Fibroblast of the aortic adventitia (primary cell): ENCODE data around the gene PDCD2L. TPM values are rescaled to one million over a fixed set of nuclear protein-coding genes. Genes with fewer than 3 reads are reported as not detected.

Experiments
- DNase-seq: peaks from one replicate; pipeline ENCODE4 v3.0.0-alpha.2; 2010; ENCODE audit warnings: low read depth
- H3K4me3 ChIP-seq: 2 replicates; pipeline ENCODE4 v1.5.1; 2011; ENCODE audit warnings: low read depth, mild to moderate bottlenecking, control low read depth, low read length, moderate library complexity
- total RNA-seq: library from RNA; depleted of rRNA; stranded (reverse); fragments of >200 nt; gene quantifications from 2 replicates; pipeline ENCODE4 v1.2.3, GENCODE V29; 2012; ENCODE audit warnings: low replicate concordance
- TF ChIP-seq, protein P1 (sequence below): IDR thresholded peaks from 2 replicates; pipeline ENCODE4 v1.5.1; 2011; ENCODE audit warnings: mild to moderate bottlenecking, low read length, control low read depth, inconsistent platforms; ENCODE audit not compliant: insufficient read depth

Gene PDCD2L, protein sequence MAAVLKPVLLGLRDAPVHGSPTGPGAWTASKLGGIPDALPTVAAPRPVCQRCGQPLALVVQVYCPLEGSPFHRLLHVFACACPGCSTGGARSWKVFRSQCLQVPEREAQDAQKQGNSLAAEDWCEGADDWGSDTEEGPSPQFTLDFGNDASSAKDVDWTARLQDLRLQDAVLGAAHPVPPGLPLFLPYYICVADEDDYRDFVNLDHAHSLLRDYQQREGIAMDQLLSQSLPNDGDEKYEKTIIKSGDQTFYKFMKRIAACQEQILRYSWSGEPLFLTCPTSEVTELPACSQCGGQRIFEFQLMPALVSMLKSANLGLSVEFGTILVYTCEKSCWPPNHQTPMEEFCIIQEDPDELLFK
- 6.7 and 8.0 TPM in 2 replicates for total RNA-seq

DNA sequence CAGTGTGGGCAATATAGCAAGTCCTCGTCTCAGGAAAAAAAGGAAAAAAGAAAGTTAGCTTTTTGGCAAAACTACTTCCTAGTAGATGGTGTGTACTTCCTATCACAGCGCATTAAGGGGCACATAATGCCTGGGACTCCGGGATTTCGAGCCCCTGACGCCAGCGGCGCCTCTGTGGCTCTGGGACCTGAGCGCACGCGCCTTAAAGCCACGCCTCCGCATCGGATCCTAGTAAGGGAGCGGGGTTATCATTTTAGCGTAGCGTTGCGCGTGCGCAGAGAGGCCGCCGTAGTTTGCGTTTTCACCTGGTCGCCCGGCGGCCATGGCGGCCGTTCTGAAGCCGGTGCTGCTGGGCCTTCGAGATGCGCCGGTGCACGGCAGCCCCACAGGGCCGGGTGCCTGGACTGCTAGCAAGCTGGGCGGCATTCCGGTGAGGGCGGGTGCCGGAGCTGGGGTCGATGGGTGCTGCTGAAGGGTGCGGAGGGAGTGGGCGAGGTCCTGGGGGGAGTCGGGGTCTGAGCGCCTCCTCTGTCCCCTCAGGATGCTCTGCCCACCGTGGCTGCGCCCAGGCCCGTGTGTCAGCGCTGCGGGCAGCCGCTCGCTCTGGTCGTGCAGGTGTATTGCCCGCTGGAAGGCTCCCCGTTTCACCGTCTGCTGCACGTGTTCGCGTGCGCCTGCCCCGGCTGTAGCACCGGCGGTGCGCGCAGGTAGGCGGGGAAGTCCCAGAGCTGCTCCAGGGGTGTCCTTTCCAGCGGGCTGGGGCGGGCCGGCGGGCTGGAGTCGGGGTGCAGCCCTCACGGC, at the start of gene PDCD2L:
Gene PDCD2L, plus strand, starts transcription at position 291 of the 801 bp plus-strand sequence. Its CDS starts 32 bp downstream, at position 323.
- H3K4me3 ChIP-seq: peak within 1 kb of the TSS; percentile 93
- DNase-seq: peak; percentile 86
- TF ChIP-seq, protein P1, sequence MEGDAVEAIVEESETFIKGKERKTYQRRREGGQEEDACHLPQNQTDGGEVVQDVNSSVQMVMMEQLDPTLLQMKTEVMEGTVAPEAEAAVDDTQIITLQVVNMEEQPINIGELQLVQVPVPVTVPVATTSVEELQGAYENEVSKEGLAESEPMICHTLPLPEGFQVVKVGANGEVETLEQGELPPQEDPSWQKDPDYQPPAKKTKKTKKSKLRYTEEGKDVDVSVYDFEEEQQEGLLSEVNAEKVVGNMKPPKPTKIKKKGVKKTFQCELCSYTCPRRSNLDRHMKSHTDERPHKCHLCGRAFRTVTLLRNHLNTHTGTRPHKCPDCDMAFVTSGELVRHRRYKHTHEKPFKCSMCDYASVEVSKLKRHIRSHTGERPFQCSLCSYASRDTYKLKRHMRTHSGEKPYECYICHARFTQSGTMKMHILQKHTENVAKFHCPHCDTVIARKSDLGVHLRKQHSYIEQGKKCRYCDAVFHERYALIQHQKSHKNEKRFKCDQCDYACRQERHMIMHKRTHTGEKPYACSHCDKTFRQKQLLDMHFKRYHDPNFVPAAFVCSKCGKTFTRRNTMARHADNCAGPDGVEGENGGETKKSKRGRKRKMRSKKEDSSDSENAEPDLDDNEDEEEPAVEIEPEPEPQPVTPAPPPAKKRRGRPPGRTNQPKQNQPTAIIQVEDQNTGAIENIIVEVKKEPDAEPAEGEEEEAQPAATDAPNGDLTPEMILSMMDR: no peak

DNA sequence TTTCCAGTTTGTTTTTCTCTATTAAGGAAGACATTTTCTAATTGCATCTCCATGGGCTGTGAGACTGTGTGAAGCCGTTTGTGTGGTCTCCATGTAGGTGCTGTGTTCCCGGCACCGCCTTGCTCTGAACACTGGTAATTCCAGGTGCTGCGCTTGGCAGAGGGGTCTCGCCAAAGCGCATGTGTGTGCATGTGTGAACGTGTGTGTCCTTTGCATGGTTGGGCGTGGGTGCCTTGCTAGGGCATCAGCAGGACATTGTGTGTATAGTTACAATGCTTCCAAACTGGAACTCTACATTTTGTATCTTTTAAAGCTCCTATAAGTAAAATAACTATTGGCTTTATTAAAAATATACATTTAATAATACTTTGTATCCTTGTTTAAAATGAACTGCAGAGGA, 49.0 kb upstream of the PDCD2L start:
- DNase-seq: no peak
- TF ChIP-seq, protein P1: no peak
- no peak overlapping the region for H3K4me3 ChIP-seq

DNA sequence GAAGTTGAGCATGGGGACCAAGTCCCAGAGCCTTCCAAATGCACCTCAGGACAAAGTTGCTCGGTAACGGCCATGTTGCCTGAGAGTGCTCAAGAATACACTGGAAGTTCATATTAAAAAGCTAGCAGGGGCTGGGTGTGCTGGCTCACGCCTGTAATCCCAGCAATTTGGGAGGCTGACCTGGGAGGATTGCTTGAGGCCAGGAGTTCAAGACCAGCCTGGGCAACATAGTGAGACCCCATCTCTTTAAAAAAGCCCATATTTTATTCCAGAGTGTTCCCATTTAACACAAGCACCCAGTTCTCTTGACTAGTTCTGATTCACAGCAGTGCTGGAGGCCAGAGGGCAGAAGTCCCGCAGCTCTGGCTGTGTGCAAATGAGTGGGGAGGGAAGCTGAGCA, 47.3 kb upstream of the PDCD2L start:
- no peak overlapping the region for H3K4me3 ChIP-seq
- no peak for DNase-seq
- TF ChIP-seq, protein P1: no peak

DNA sequence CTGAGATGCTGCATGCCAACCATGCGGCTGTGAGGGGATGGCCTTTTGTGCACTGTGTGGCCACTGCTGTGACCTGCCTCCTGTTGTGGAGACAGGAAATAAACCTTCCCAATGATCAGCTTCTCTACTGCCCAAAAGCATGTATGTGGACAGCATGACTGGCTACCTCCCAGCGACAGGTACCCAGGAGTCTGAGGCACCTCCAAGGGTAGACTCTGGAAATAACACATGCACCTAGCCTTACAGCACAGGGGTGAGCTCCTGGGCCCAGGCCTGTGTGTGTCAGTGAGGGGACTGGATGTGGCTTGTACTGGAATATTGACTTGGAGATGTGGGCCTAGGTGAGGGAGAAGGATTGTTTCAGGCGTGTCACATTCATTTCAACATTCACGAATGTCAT, 46.8 kb upstream of the PDCD2L start:
- TF ChIP-seq, protein P1: no peak

DNA sequence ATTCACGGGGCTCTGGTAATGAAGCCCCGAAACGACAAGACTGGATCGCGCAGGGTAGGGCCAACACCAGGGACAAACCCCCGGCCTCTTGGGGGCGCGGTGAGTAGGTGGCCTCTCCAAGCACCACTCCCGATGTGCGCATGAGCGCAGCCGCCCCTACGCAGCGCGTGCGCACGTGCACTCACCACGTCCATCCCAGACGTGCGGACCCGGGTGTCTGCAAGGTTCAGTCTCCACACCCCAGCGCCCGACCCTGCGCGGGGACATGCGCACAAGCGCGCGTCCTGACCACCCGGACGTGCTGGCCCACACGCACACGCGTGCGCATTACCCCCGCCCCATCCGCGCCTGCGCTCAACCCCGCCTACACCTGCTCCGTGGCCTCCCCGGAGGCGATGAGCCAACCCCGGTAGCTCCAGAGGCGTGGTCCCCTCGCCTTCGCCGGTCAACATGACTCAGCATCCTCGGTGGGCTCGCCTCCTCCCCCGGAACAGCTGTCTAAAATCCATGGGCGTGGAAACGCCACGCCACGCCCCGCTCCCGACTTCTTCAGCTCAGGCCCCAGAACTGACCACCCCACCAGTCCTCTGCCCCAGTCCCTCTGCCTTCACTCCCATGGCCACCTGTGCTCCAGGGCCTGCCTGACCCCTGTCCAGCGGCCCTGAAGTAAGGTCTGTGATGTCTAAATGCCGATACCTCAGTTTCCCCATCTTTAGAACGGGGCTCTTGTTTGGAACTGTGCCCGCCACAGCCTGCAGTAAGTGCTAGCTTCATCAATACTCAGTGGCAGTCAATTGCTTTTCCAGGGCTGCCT, 44.9 kb upstream of the PDCD2L start:
- TF ChIP-seq, protein P1: peak; percentile 51
- H3K4me3 ChIP-seq: peak overlapping the region; percentile 61
- DNase-seq: peak; percentile 95

More for the DNA sequence above, 46.8 kb upstream of the PDCD2L start:
- DNase-seq: no peak
- no peak overlapping the region for H3K4me3 ChIP-seq

DNA sequence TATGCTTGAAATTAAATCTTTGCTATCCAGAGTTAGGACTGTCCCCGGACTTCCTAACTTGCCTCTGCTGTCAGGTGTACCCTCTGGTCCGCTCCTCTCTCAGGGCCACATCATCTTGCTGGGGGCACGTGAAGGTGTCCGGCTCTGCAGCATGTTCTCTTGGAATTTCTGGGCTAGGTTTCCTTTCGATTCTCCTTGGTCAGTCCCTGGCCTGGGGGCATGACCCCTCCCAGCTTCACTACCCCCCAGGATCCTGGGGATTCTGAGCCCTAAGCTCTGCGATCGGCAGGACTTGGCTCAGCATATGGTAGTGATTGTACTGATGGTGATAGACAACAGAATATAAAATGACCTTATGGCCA, 44.3 kb upstream of the PDCD2L start:
- peak overlapping the region; percentile 61 for H3K4me3 ChIP-seq
- TF ChIP-seq, protein P1: no peak
- DNase-seq: no peak
